Loucy (cell line): ENCODE data around the gene LEP.

Experiments
- H2AFZ ChIP-seq: fragments of 200-600 bp; sonication (generic); 2 replicates; pipeline ENCODE4 v1.6.0; 2016; ENCODE audit warnings: antibody characterized with exemption, mild to moderate bottlenecking, low read length, moderate library complexity
- H3F3A ChIP-seq: fragments of 200-600 bp; 2 replicates; pipeline ENCODE4 v1.6.0; 2016; ENCODE audit warnings: antibody characterized with exemption, low read depth, mild to moderate bottlenecking
- H3K27me3 ChIP-seq: fragments of 200-600 bp; sonication (generic); 2 replicates; pipeline ENCODE4 v1.6.1; 2014; ENCODE audit warnings: low read length, mild to moderate bottlenecking; ENCODE audit not compliant: insufficient read depth, poor library complexity, severe bottlenecking
- H3K36me3 ChIP-seq: fragments of 200-600 bp; sonication (generic); 2 replicates; pipeline ENCODE4 v1.6.1; 2016; ENCODE audit warnings: low read length; ENCODE audit not compliant: insufficient read depth
- H3K4me1 ChIP-seq: fragments of 200-600 bp; sonication (generic); 2 replicates; pipeline ENCODE4 v1.5.1; 2014; ENCODE audit warnings: low read length, mild to moderate bottlenecking; ENCODE audit not compliant: insufficient read depth, poor library complexity, severe bottlenecking
- H3K4me2 ChIP-seq: fragments of 200-600 bp; sonication (generic); 2 replicates; pipeline ENCODE4 v1.6.0; 2014; ENCODE audit warnings: antibody characterized with exemption, low read length, low read depth, mild to moderate bottlenecking; ENCODE audit not compliant: poor library complexity, severe bottlenecking
- H3K4me3 ChIP-seq: fragments of 200-600 bp; sonication (generic); 2 replicates; pipeline ENCODE4 v1.5.1; 2014; ENCODE audit warnings: low read length, mild to moderate bottlenecking, mixed read lengths; ENCODE audit not compliant: poor library complexity, severe bottlenecking
- H3K79me2 ChIP-seq: fragments of 200-600 bp; sonication (generic); 2 replicates; pipeline ENCODE4 v1.6.1; 2014; ENCODE audit warnings: low read length; ENCODE audit not compliant: insufficient read depth
- H3K9ac ChIP-seq: fragments of 200-600 bp; sonication (generic); 2 replicates; pipeline ENCODE4 v1.6.0; 2014; ENCODE audit warnings: mild to moderate bottlenecking, low read depth, low read length, moderate library complexity; ENCODE audit not compliant: poor library complexity, severe bottlenecking
- H3K9me2 ChIP-seq: fragments of 200-600 bp; sonication (generic); replicated peaks from 2 replicates; pipeline ENCODE4 v1.6.1; 2016; ENCODE audit warnings: low read depth, low read length, mixed read lengths
- H3K9me3 ChIP-seq: fragments of 200-600 bp; sonication (generic); 2 replicates; pipeline ENCODE4 v1.6.1; 2014; ENCODE audit warnings: mild to moderate bottlenecking, antibody characterized with exemption, low read length, low read depth; ENCODE audit not compliant: insufficient read depth
- H4K20me1 ChIP-seq: fragments of 200-600 bp; sonication (generic); 2 replicates; pipeline ENCODE4 v1.6.0; 2014; ENCODE audit warnings: antibody characterized with exemption, low read length, mild to moderate bottlenecking; ENCODE audit not compliant: insufficient read depth, poor library complexity, severe bottlenecking
- CTCF ChIP-seq: fragments of 200-600 bp; sonication (generic); conservative IDR thresholded peaks from 2 replicates; pipeline ENCODE4 v1.5.1; 2014; ENCODE audit warnings: mild to moderate bottlenecking, antibody characterized with exemption, low read length
- EZH2phosphoT487 ChIP-seq: fragments of 200-600 bp; IDR thresholded peaks from 2 replicates; pipeline ENCODE4 v1.6.1; 2018; ENCODE audit warnings: antibody characterized with exemption, mild to moderate bottlenecking, moderate library complexity, borderline replicate concordance

LEP gene

GRCh38 chr7:128201067-128201689 lies 39.9 kb upstream of the LEP start:
- no peaks in the 10 kb centered on the region for H3K9me2 ChIP-seq
- H3K4me3 ChIP-seq: no peak overlapping the region
- H3K4me2 ChIP-seq: no peak overlapping the region
- no peaks in the 10 kb centered on the region for H3K27me3 ChIP-seq
- no peaks in the 10 kb centered on the region for H3K9me3 ChIP-seq
- no peak overlapping the region for H2AFZ ChIP-seq
- H4K20me1 ChIP-seq: no peaks in the 10 kb centered on the region
- TF ChIP-seq EZH2phosphoT487: no peak
- TF ChIP-seq CTCF: no peak
- no peak overlapping the region for H3K9ac ChIP-seq
- H3K79me2 ChIP-seq: no peaks in the 10 kb centered on the region
- no peaks in the 10 kb centered on the region for H3K4me1 ChIP-seq
- H3K36me3 ChIP-seq: no peaks in the 10 kb centered on the region
- no peaks in the 10 kb centered on the region for H3F3A ChIP-seq

- H3K79me2 ChIP-seq: no peaks in the 10 kb centered on the region
- H2AFZ ChIP-seq: no peak overlapping the region
- no peak overlapping the region for H3K4me2 ChIP-seq
- H3K9me3 ChIP-seq: no peaks in the 10 kb centered on the region
- no peaks in the 10 kb centered on the region for H3K36me3 ChIP-seq
- no peaks in the 10 kb centered on the region for H4K20me1 ChIP-seq
- H3K4me1 ChIP-seq: no peaks in the 10 kb centered on the region
- no peak overlapping the region for H3K4me3 ChIP-seq
- TF ChIP-seq CTCF (no peak), EZH2phosphoT487 (no peak)
- no peak overlapping the region for H3K9ac ChIP-seq
- no peaks in the 10 kb centered on the region for H3K9me2 ChIP-seq
- no peaks in the 10 kb centered on the region for H3F3A ChIP-seq
- no peaks in the 10 kb centered on the region for H3K27me3 ChIP-seq
Measured at GRCh38 chr7:128201690-128202085, 39.4 kb upstream of the LEP start.

- H3K4me2 ChIP-seq: no peak overlapping the region
- no peak overlapping the region for H3K9ac ChIP-seq
- no peak overlapping the region for H2AFZ ChIP-seq
- no peak overlapping the region for H3K4me3 ChIP-seq
- no peaks in the 10 kb centered on the region for H3K27me3 ChIP-seq
- no peaks in the 10 kb centered on the region for H4K20me1 ChIP-seq
- no peaks in the 10 kb centered on the region for H3F3A ChIP-seq
- H3K36me3 ChIP-seq: no peaks in the 10 kb centered on the region
- no peaks in the 10 kb centered on the region for H3K9me3 ChIP-seq
- no peaks in the 10 kb centered on the region for H3K79me2 ChIP-seq
- H3K9me2 ChIP-seq: no peaks in the 10 kb centered on the region
- TF ChIP-seq CTCF: no peak
- no peaks in the 10 kb centered on the region for H3K4me1 ChIP-seq
Measured at GRCh38 chr7:128202287-128202957, 38.7 kb upstream of the LEP start.
